Measurements from ENCODE around the gene ULK4.
"Not testable (repeated sequence)": the region's sequence is repeated elsewhere in the genome, so short reads cannot be mapped to it uniquely, and the experiment has no call there.

ULK4 gene

DNA sequence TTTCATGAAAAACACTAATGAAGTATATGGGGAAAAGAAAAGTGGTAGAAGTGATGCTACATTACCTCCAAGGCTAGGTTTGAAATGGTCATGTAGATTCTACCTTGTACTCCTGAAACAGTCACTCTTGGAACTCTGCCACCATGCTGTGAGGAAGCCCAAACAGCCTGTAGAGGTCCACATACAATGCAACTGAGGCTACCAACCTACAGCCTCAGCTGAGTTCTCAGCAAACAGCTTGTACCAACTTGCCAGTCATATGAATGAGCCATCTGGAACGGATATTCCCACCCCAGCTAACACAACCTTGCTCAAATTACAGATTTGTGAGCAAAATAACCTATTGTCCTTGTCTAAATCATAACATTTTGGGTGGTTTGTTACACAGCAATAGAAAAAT is 193.5 kb downstream of the ULK4 start:
- DNase-seq (ENCODE audit: low read depth), result no peak

GRCh38 chr3:41762867-41763266 is 199.0 kb downstream of the ULK4 start:
- DNase-seq (ENCODE audit: low read depth), result not testable (repeated sequence)

GRCh38 chr3:41753651-41754050 is 208.3 kb downstream of the ULK4 start:
- DNase-seq (ENCODE audit: low read depth), result no peak

DNA sequence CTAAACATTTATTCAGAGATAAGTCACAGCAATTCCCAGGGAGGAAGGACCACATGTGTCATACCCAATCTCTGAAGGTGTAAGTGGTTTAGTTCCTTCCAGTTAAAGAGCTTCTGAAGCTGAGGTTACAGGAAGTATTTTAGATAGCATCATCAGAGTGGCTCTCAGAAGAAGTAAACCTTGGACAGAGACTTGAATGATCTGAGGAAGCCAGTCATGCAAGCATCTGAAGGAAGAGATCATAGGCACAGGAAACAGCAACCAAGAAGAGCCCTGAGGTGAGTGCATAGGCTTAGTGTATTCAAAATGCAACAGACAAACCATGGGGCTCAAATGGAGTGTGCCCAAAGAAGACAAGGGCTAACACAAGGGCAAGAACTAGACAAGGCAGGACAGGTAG is 210.3 kb downstream of the ULK4 start:
- DNase-seq (ENCODE audit: low read depth), result no peak

DNA sequence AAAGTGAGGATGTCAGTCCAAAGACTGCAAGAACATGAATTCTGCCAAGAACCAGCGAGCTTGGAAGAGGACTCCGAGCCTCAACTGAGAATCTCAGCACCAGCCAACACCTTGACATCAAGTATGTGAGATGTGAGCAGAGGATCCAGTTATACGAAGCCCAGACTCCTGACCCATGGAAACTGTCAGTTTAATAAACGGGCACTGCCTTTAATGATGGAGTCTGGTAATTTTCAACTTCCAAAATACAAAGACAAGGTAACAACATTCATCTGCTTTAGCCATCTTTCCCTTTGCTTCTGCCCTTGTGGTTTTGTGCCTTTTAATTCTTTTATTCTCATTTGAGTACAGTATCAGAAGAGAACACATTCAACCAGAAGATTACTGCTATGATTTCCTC is 211.9 kb downstream of the ULK4 start:
- DNase-seq (ENCODE audit: low read depth), result no peak

- DNase-seq (ENCODE audit: low read depth), result no peak
Measured at GRCh38 chr3:41746215-41746614, 215.7 kb downstream of the ULK4 start.

DNA sequence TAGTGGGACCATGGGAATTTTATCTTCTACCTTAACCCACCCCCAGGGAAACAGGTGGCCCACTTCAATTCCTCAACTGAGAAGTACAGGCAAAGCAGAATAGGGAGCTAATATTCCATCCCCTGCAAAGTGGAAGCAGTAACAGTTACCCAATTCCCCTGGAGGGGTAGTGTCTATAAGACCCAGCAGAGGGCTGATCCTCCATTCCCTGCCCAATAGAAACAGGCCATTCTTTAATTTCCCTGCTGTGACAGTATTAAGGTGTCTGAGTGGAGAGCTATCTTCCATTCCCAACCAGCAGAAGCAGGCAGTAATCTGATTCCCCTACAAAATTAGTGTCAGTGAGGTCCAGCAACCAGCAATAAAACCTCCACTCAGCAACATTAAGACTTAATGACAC is 219.8 kb downstream of the ULK4 start:
- no peak for DNase-seq (ENCODE audit: low read depth)

DNA sequence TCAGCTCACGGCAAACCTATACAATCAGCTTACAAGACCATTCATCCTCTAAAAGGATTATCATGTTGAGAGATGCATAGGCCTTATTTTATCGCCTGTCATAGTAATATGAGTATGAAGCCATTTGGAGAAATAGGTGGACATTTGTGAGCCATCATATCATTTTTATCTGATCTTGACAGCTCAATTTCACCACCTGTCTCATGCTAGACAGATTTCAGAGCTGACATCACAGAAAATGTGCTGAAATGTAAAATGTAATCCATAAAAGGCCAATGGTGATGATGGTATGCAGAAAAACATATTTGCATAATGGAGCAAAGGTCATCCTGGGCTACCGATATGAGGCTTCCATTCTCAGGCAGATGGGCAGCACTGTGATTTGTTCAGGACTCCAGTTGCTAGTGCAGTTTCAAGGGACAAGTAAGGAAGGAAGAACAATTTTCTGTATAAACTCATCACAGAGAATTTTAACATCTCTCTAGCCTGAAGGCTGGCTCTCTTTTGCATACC is 221.5 kb downstream of the ULK4 start:
- DNase-seq (ENCODE audit: low read depth), result no peak

DNA sequence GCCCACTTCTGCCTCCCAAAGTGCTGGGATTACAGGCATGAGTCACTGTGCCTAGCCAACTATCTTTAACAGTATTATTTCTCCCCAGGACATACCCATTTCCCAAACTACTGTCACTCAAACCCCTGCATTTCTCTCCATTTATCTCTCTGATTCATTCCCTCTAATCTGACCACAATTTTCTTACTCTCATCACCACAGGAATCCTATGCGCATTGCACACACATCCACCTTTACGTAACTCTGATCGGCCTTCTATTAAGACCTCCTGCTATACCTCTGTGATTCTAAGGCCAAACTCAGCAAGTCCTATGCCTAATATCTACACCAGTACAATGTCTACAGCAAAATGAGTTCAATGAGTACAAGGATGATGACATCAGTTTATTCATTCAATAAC is 235.0 kb downstream of the ULK4 start:
- DNase-seq (ENCODE audit: low read depth), result no peak

- DNase-seq (ENCODE audit: low read depth), result no peak
Measured at GRCh38 chr3:41717641-41718040, 244.3 kb downstream of the ULK4 start.

- no peak for DNase-seq (ENCODE audit: low read depth)
Measured at GRCh38 chr3:41716471-41716870, 245.4 kb downstream of the ULK4 start.

GRCh38 chr3:41715376-41715775 is 246.5 kb downstream of the ULK4 start:
- DNase-seq (ENCODE audit: low read depth), result no peak

- DNase-seq (ENCODE audit: low read depth), result peak; percentile 18
Measured at GRCh38 chr3:41711651-41712050, 250.3 kb downstream of the ULK4 start.

GRCh38 chr3:41710646-41711388 is 251.1 kb downstream of the ULK4 start:
- peak; percentile 61 for DNase-seq (ENCODE audit: low read depth)

- DNase-seq (ENCODE audit: low read depth), result not testable (repeated sequence)
Measured at GRCh38 chr3:41709213-41709612, 252.7 kb downstream of the ULK4 start.

DNA sequence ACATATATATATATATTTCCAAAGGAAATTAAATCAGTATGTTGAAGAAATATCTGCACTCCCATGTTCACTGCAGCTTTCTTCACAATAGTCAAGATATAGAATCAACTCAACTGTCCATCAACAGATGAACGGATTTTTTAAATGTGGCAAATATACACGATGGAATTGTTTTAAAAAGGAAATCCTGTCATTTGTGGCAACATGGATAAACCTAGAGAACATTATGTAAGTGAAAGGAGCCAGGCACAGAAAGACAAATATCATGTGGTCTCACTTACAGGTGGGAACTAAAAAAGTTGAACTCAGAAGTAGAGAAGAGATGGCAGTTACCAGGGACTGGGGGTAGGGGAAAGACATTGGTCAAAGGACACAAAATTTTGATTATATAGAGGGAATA is 253.7 kb downstream of the ULK4 start:
- no peak for DNase-seq (ENCODE audit: low read depth)

DNA sequence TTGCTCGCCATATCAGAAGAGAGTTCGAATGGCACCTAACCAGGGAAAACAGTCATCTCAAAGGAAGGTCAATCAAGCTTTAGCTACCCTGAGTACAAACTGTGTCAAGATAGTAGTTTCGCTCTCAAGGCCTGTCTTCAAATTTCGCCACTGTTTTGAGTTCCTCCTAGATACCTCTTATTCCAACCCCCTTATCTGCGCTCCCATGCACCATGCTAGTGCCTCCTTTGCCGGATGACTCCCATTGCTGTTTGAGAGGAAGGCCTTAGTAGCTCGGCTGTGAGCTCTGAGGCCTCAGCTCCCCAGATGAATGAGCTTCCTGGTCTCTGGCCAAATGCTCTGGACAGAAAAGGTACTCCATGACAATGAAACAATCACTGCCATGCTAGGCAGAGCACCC is 256.0 kb downstream of the ULK4 start:
- no peak for DNase-seq (ENCODE audit: low read depth)

DNA sequence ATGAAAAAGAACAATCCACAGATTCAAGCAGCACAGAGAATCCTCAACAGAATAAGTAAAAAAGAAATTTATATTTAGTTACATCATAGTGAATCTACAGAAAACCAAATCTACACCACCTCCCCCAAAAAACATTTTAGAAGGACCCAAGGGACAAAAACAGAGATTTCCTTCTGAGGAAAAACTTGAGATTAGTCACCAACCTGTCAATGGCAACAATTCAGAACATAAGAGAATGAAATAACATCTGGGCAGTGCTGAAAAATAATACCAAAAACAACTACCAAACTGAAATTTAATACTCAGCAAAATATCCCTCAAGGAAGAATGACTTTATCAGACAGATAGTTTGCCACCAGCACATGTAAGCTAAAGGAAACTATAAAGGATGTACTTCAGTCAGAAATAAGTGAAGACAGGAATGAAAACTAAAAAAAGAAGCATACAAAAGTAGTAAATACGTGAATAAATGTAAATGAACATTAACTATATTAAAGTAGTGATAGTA is 260.7 kb downstream of the ULK4 start:
- DNase-seq (ENCODE audit: low read depth), result no peak

DNA sequence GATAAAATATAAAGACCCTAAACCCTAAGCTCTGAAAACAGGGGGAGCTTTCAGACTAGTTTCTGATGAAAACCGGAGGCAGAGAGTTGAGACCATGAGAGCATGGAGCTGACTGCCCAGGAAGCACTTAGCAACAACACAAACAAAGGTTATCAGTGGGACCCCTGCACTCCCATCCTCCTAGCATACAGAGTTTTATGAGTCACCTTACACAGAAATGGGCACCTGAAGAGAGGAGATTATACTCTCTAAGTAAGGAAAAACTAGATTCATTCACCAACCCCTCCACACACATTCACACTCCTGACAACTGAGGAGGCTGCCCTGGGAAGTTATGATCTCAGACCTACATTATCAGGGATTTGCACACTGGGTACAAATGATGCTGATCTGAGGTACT is 261.7 kb downstream of the ULK4 start:
- no peak for DNase-seq (ENCODE audit: low read depth)

DNA sequence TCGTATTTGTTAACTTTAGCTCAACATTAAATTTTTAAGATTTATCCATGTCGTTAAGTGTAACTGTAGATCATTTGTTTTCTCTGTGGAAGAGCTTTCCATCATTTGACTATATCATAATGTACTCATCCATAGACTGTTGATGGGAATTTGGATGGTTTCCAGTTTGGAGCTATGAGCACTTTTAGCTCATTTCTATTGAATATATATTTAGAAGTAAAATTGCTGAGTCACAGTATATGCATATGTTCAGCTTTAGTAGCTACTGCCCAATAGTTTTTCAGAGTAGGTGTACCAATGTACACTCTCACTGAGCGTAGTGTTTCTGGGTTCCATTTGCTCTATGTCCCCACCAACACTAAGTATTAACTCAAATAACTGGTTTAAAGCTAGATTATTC is 263.0 kb downstream of the ULK4 start:
- DNase-seq (ENCODE audit: low read depth), result no peak

DNA sequence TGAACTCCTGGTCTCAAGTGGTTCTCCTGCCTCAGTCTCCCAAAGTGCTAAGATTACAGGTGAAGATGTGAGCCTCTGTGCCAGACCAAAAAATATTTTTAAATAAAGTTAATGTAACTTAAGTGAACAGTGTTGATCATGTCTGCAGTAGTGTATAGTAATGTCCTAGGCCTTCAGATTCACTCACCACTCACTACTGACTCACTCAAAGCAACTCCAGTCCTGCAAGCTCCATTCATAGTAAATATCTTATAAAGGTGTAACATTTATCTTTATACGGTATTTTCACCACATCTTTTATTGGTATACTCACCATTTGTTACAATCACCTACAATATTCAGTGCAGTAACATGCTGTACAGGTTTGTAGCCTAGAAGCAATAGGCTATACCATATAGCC is 264.2 kb downstream of the ULK4 start:
- no peak for DNase-seq (ENCODE audit: low read depth)

- not testable (repeated sequence) for DNase-seq (ENCODE audit: low read depth)
Measured at GRCh38 chr3:41695806-41696205, 266.1 kb downstream of the ULK4 start.

DNA sequence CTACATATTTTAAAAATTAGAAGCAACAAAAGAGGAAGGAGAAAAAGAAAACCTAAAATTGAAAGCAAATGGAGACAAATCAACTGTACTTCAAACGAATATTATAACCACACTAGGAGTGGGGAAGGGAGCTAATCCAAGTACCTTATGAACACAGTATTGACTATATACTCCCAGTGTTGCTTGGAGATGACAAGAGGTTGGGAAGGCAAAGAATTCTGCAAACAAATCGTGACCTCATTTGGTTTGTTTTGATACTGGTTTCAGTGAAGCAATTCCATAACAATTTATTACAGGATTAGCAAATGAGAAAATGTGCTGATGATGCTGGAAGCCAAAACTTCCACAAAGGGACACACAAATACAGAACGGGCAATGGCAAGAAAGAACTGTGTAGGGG is 268.1 kb downstream of the ULK4 start:
- no peak for DNase-seq (ENCODE audit: low read depth)

Measured in fibroblast of the conjunctiva (primary cell).